ENCODE measurements around the gene OXER1. TPM values are rescaled to one million over a fixed set of nuclear protein-coding genes. Genes with fewer than 3 reads are reported as not detected.

OXER1 gene
- total RNA-seq, 1 experiment from 2014 or later = 0.90 TPM

DNA sequence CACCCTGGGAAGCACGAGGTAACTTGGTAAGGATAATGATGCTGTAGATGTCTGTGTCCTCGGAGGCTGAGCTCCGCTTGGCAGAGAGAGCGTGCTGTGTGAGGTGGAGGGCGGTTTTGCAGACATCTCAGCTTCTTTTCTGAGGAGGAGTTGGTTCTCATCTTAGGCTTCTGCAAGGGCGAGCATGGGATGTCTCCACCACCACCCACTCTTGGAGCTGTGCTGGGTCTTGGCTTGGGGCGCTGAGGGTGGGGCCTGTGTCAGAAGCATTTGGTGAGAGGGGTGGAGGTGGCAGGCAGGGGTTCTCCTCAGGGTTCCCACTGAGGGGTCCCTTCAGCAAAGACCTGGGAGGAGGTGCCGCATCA lies 9.2 kb downstream of the OXER1 start:
- BruUV-seq (replicated peaks) = no TSS peak
- Histone ChIP-seq H3K27ac (ENCODE audit: low read depth, low read length, poor library complexity, severe bottlenecking) (no peak overlapping the region), H3K27me3 (replicated peaks; ENCODE audit: insufficient read depth, low read depth, low read length, poor library complexity) (no peaks in the 10 kb centered on the region), H3K36me3 (ENCODE audit: insufficient read depth, low read length, poor library complexity, severe bottlenecking) (no peaks in the 10 kb centered on the region), H3K4me1 (ENCODE audit: insufficient read depth, low read length, poor library complexity, severe bottlenecking) (no peaks in the 10 kb centered on the region), H3K9me3 (ENCODE audit: low read depth, low read length, poor library complexity, severe bottlenecking) (no peaks in the 10 kb centered on the region), H3K4me3 (ENCODE audit: low read depth, low read length, poor library complexity, severe bottlenecking) (no peak overlapping the region)
- ChIA-PET POLR2A (ENCODE audit: low non-redundant PET) (no interaction called here), CTCF (no interaction called here)
- intact Hi-C loops (cut with micrococcal nuclease; ENCODE audit: unreplicated experiment) = no loop called here
- DNase-seq (ENCODE audit: low spot score) = no peak
- TF ChIP-seq EZH2 (IDR thresholded peaks at IDR 0.05; ENCODE audit: borderline replicate concordance, low read depth, low read length, poor library complexity, severe bottlenecking) = no peak
- TF ChIP-seq, protein P1, sequence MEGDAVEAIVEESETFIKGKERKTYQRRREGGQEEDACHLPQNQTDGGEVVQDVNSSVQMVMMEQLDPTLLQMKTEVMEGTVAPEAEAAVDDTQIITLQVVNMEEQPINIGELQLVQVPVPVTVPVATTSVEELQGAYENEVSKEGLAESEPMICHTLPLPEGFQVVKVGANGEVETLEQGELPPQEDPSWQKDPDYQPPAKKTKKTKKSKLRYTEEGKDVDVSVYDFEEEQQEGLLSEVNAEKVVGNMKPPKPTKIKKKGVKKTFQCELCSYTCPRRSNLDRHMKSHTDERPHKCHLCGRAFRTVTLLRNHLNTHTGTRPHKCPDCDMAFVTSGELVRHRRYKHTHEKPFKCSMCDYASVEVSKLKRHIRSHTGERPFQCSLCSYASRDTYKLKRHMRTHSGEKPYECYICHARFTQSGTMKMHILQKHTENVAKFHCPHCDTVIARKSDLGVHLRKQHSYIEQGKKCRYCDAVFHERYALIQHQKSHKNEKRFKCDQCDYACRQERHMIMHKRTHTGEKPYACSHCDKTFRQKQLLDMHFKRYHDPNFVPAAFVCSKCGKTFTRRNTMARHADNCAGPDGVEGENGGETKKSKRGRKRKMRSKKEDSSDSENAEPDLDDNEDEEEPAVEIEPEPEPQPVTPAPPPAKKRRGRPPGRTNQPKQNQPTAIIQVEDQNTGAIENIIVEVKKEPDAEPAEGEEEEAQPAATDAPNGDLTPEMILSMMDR (conservative IDR thresholded peaks at IDR 0.05; ENCODE audit: low read depth, low read length) = no peak

DNA sequence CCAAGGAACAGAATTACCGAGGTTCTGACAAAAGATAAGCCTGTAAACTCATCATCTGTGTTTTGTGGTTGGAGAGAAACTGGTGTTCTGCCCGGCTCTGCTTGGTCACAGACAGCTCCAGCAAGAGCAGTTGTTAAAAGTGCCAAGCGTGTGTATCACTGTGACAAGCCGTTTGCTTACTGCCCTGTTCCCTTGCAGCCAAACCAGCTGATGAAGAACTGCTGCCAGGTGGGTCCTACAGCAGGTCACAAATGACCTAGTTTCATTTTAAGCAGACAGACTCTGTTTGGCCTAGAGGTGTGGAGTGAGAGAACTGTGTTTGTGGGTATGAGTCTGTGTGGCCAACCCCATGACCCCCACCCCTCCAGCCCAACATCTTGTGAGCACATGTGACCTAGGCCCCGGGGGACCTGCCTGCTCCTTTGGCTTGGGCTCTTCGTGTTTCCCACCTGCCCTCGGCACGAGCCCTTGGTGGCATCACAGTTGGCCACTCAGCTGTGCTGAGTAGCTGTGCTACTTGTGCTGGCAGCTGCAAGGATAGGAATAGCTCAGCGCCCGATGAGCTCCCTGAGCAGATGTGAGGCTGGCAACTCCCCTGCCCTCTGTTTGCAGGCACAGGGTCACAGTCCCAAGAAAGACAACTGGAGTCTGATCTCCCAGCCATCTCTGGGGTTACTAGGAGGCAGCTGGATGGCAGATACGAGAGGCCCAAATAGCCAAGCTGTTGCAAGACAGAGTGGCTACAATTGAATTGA lies 9.7 kb downstream of the OXER1 start:
- intact Hi-C loops (cut with micrococcal nuclease; ENCODE audit: unreplicated experiment) = no loop called here
- TF ChIP-seq EZH2 (IDR thresholded peaks at IDR 0.05; ENCODE audit: borderline replicate concordance, low read depth, low read length, poor library complexity, severe bottlenecking) = no peak
- TF ChIP-seq, protein P1 (conservative IDR thresholded peaks at IDR 0.05; ENCODE audit: low read depth, low read length) = no peak
- BruUV-seq (replicated peaks) = no TSS peak
- Histone ChIP-seq H3K9me3 (ENCODE audit: low read depth, low read length, poor library complexity, severe bottlenecking) (no peaks in the 10 kb centered on the region), H3K4me1 (ENCODE audit: insufficient read depth, low read length, poor library complexity, severe bottlenecking) (no peaks in the 10 kb centered on the region), H3K36me3 (ENCODE audit: insufficient read depth, low read length, poor library complexity, severe bottlenecking) (no peaks in the 10 kb centered on the region), H3K27ac (ENCODE audit: low read depth, low read length, poor library complexity, severe bottlenecking) (no peak overlapping the region), H3K27me3 (replicated peaks; ENCODE audit: insufficient read depth, low read depth, low read length, poor library complexity) (no peaks in the 10 kb centered on the region), H3K4me3 (ENCODE audit: low read depth, low read length, poor library complexity, severe bottlenecking) (no peak overlapping the region)
- POLR2A ChIA-PET (ENCODE audit: low non-redundant PET) = no interaction called here
- CTCF ChIA-PET = no interaction called here
- no peak for DNase-seq (ENCODE audit: low spot score)

DNA sequence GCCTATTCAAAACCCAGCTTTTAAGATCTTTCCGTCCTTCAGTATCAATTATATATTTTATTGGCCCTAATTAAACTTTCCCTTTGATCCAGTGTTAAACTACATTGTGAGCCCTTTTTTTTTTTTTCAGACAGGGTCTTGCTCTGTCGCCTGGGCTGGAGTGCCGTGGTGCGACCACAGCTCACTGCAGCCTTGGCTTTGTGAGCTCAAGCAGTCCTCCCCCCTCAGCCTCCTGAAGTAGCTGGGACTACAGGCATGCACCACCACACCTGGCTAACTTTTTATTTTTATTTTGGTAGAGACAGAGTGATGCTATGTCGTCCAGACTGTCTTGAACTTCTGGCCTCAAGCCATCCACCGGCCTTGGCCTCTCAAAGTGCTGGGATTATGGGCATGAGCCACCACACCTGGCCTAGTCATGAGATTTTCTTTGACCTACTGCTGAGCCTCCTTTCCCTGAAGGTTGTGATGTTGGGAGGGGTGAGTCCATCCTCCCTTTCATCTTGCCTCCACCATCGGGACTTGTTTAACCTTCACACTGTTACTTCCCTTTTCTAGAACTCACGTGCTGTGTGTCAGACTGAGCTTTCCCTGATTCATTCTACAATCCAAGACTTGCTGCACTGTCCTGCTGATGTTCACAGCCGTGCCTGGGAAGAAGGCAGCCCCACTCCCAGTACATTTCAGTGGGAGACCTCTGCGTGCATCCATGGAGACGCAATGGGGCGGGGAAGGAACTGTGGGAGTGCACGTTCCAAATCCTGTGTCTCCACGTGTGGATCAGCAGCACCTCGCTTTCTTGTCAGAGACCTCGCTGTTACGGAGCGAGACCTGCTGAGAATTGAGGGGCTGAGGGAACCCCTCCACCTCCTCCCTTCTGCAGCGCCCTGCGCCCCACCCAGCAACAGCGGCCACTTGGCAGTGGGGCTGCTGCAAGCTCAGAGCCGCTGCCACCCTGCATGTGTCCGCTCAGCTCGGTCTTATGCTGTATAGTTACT lies 10.8 kb downstream of the OXER1 start:
- H3K4me3 ChIP-seq (ENCODE audit: low read depth, low read length, poor library complexity, severe bottlenecking) = no peak overlapping the region
- POLR2A ChIA-PET (ENCODE audit: low non-redundant PET) = no interaction called here
- no peaks in the 10 kb centered on the region for H3K9me3 ChIP-seq (ENCODE audit: low read depth, low read length, poor library complexity, severe bottlenecking)
- no peaks in the 10 kb centered on the region for H3K4me1 ChIP-seq (ENCODE audit: insufficient read depth, low read length, poor library complexity, severe bottlenecking)
- H3K27me3 ChIP-seq (replicated peaks; ENCODE audit: insufficient read depth, low read depth, low read length, poor library complexity) = no peaks in the 10 kb centered on the region
- intact Hi-C loops (cut with micrococcal nuclease; ENCODE audit: unreplicated experiment) = no loop called here
- CTCF ChIA-PET = no interaction called here
- DNase-seq (ENCODE audit: low spot score) = no peak
- no peak overlapping the region for H3K27ac ChIP-seq (ENCODE audit: low read depth, low read length, poor library complexity, severe bottlenecking)
- TF ChIP-seq EZH2 (IDR thresholded peaks at IDR 0.05; ENCODE audit: borderline replicate concordance, low read depth, low read length, poor library complexity, severe bottlenecking) = no peak
- TF ChIP-seq, protein P1 (conservative IDR thresholded peaks at IDR 0.05; ENCODE audit: low read depth, low read length) = no peak
- no peaks in the 10 kb centered on the region for H3K36me3 ChIP-seq (ENCODE audit: insufficient read depth, low read length, poor library complexity, severe bottlenecking)
- no TSS peak for BruUV-seq (replicated peaks)

Measured in A673 (cell line).